Thyroid gland (tissue), 4 donors: ENCODE results near the gene PDXP.

Source experiments
- CTCF ChIP-seq, 6 experiments: fragments of 200-600 bp in 3 of 6; fragments of 450-650 bp in 3 of 6; sonication (generic) in 3 of 6; IDR thresholded peaks; one replicate each; pipeline ENCODE4 v1.5.1; 2016 to 2019; ENCODE audit warnings: antibody characterized with exemption in 6 of 6, mild to moderate bottlenecking in 2 of 6, inconsistent platforms in 1 of 6, moderate library complexity in 1 of 6
- POLR2A ChIP-seq, 2 donors: fragments of 450-650 bp; IDR thresholded peaks; one replicate each; pipeline ENCODE4 v1.6.1; 2017; ENCODE audit warnings: antibody characterized with exemption in 2 of 2, mild to moderate bottlenecking in 2 of 2, moderate library complexity in 1 of 2

- TF ChIP-seq CTCF (IDR thresholded peaks at IDR 0.05) (no peak), POLR2A (IDR thresholded peaks at IDR 0.05) (no peak)
Measured at GRCh38 chr22:37628830-37629229, 29.7 kb upstream of the PDXP start.
